ENCODE data around the gene ZNF81. TPM values are rescaled to one million over a fixed set of nuclear protein-coding genes. Genes with fewer than 3 reads are reported as not detected.
A peak's percentile ranks its signal among the peaks of the same experiment; 100 is the strongest.
"Not testable (repeated sequence)": the region's sequence is repeated elsewhere in the genome, so short reads cannot be mapped to it uniquely, and the experiment has no call there.

The ZNF81 gene
- polyA plus RNA-seq, 1 donor from 2014 or later = 2.8 TPM

GRCh38 chrX:47936224-47936939, 99.7 kb downstream of the ZNF81 start:
- no peaks in the 10 kb centered on the region for H3K9me3 Mint-ChIP-seq
- H3K4me1 Mint-ChIP-seq = peaks cover 3 to 10% (median 8%) of the 10 kb centered on the region in 3 donors
- no peaks in the 10 kb centered on the region for H3K36me3 Mint-ChIP-seq
- peaks cover 2% of the 10 kb centered on the region for H3K27me3 Mint-ChIP-seq
- peak overlapping the region; percentile 62 to 92 (median 76) for H3K4me3 Mint-ChIP-seq
- H3K27ac Mint-ChIP-seq = no peak overlapping the region

GRCh38 chrX:47936940-47937317, 100.2 kb downstream of the ZNF81 start:
- Mint-ChIP-seq H3K36me3 (no peaks in the 10 kb centered on the region), H3K27ac (no peak overlapping the region), H3K4me3 (peak overlapping the region; percentile 62 to 92 (median 76)), H3K9me3 (no peaks in the 10 kb centered on the region), H3K4me1 (peaks cover 3 to 10% (median 8%) of the 10 kb centered on the region in 3 donors), H3K27me3 (peaks cover 2% of the 10 kb centered on the region)

GRCh38 chrX:47940448-47940847, 103.7 kb downstream of the ZNF81 start:
- Mint-ChIP-seq H3K4me1 (peaks cover 3 to 10% (median 8%) of the 10 kb centered on the region in 3 donors), H3K27ac (no peak overlapping the region), H3K27me3 (peaks cover 3% of the 10 kb centered on the region), H3K4me3 (no peak overlapping the region), H3K36me3 (peaks cover 4% of the 10 kb centered on the region), H3K9me3 (no peaks in the 10 kb centered on the region)

GRCh38 chrX:47941423-47941822, 104.7 kb downstream of the ZNF81 start:
- Mint-ChIP-seq H3K27me3 (peaks cover 3% of the 10 kb centered on the region), H3K36me3 (peaks cover 4% of the 10 kb centered on the region), H3K9me3 (no peaks in the 10 kb centered on the region), H3K4me1 (peaks cover under 1 to 7% (median 5%) of the 10 kb centered on the region in 3 donors), H3K27ac (no peak overlapping the region), H3K4me3 (no peak overlapping the region)

GRCh38 chrX:47955295-47955694, 118.6 kb downstream of the ZNF81 start:
- H3K4me1 Mint-ChIP-seq, H3K4me3 Mint-ChIP-seq, H3K36me3 Mint-ChIP-seq, H3K27me3 Mint-ChIP-seq: not testable (repeated sequence)
- peaks cover 0 to 16% (median 6%) of the 10 kb centered on the region in 3 donors for H3K9me3 Mint-ChIP-seq
- H3K27ac Mint-ChIP-seq = peak overlapping the region in 1 of 3 donors; percentile 73

- no peak overlapping the region for H3K27ac Mint-ChIP-seq
- H3K4me3 Mint-ChIP-seq = no peak overlapping the region
- no peaks in the 10 kb centered on the region for H3K27me3 Mint-ChIP-seq
- H3K4me1 Mint-ChIP-seq = peaks cover 0 to 11% (median 0%) of the 10 kb centered on the region in 3 donors
- H3K36me3 Mint-ChIP-seq = no peaks in the 10 kb centered on the region
- H3K9me3 Mint-ChIP-seq = peaks cover 0 to 9% (median 6%) of the 10 kb centered on the region in 3 donors
These were observed 119.3 kb downstream of the ZNF81 start for GRCh38 chrX:47956016-47956415.

- peaks cover 0 to 13% (median 0%) of the 10 kb centered on the region in 3 donors for H3K4me1 Mint-ChIP-seq
- not testable (repeated sequence) for H3K36me3 Mint-ChIP-seq, H3K9me3 Mint-ChIP-seq, H3K27ac Mint-ChIP-seq, H3K27me3 Mint-ChIP-seq, H3K4me3 Mint-ChIP-seq
These were observed 121.5 kb downstream of the ZNF81 start for GRCh38 chrX:47958206-47958605.

- Mint-ChIP-seq H3K27me3 (no peaks in the 10 kb centered on the region), H3K27ac (no peak overlapping the region), H3K4me1 (peaks cover 0 to 13% (median 0%) of the 10 kb centered on the region in 3 donors), H3K36me3 (no peaks in the 10 kb centered on the region), H3K4me3 (no peak overlapping the region), H3K9me3 (peaks cover 0 to 5% (median 2%) of the 10 kb centered on the region in 3 donors)
These were observed 122.2 kb downstream of the ZNF81 start for GRCh38 chrX:47958761-47959342.

GRCh38 chrX:47960406-47960805, 123.7 kb downstream of the ZNF81 start:
- peak overlapping the region in 1 of 4 donors; percentile 28 for H3K4me3 Mint-ChIP-seq
- H3K27ac Mint-ChIP-seq = no peak overlapping the region
- H3K4me1 Mint-ChIP-seq = peaks cover 0 to 13% (median 0%) of the 10 kb centered on the region in 3 donors
- peaks cover 0 to 14% (median 2%) of the 10 kb centered on the region in 3 donors for H3K9me3 Mint-ChIP-seq
- H3K36me3 Mint-ChIP-seq = peaks cover 3% of the 10 kb centered on the region
- H3K27me3 Mint-ChIP-seq = no peaks in the 10 kb centered on the region

GRCh38 chrX:47961830-47962229, 125.1 kb downstream of the ZNF81 start:
- H3K9me3 Mint-ChIP-seq = peaks cover 0 to 14% (median 2%) of the 10 kb centered on the region in 3 donors

GRCh38 chrX:47965526-47965925, 128.8 kb downstream of the ZNF81 start:
- H3K4me1 Mint-ChIP-seq, H3K4me3 Mint-ChIP-seq, H3K27me3 Mint-ChIP-seq, H3K27ac Mint-ChIP-seq, H3K36me3 Mint-ChIP-seq: not testable (repeated sequence)
- peaks cover 4 to 27% (median 6%) of the 10 kb centered on the region in 3 donors for H3K9me3 Mint-ChIP-seq

More at GRCh38 chrX:47961830-47962229, 125.1 kb downstream of the ZNF81 start:
- H3K27me3 Mint-ChIP-seq, H3K36me3 Mint-ChIP-seq, H3K4me3 Mint-ChIP-seq, H3K27ac Mint-ChIP-seq: not testable (repeated sequence)
- peaks cover 0 to 13% (median 0%) of the 10 kb centered on the region in 3 donors for H3K4me1 Mint-ChIP-seq

Other genes with a start within 250 kb of the ZNF81 start
- gene SYN1, start 217.0 kb upstream of the ZNF81 start, polyA plus RNA-seq = not detected
- 0.95 TPM for gene CFP, start 207.0 kb upstream of the ZNF81 start, polyA plus RNA-seq
- 16.0 TPM for gene ELK1, start 186.3 kb upstream of the ZNF81 start, polyA plus RNA-seq
- gene UXT, start 177.7 kb upstream of the ZNF81 start, polyA plus RNA-seq = 302 TPM
- 6.2 TPM for gene ZNF182, start 167.1 kb downstream of the ZNF81 start, polyA plus RNA-seq
- not detected for gene SPACA5, start 170.1 kb downstream of the ZNF81 start, polyA plus RNA-seq
- 4.1 TPM for gene ZNF630, start 234.7 kb downstream of the ZNF81 start, polyA plus RNA-seq

Measured in IgD-negative memory B cell (primary cell).